HG03558 (cell line): ENCODE measurements around the gene RIMKLA.

Source experiments
- ATAC-seq: cut with Tn5 transposase; IDR thresholded peaks from one replicate; pipeline ENCODE4 v1.9.1; 2021; ENCODE audit warnings: moderate number of reproducible peaks; ENCODE audit not compliant: unreplicated experiment; ENCODE audit errors: extremely low read depth

RIMKLA gene

GRCh38 chr1:42424201-42424600, 43.6 kb downstream of the RIMKLA start:
- ATAC-seq = no peak

- no peak for ATAC-seq
These were observed 46.6 kb downstream of the RIMKLA start for GRCh38 chr1:42427240-42427639.

- ATAC-seq = no peak
These were observed 49.0 kb downstream of the RIMKLA start for GRCh38 chr1:42429603-42430002.

DNA sequence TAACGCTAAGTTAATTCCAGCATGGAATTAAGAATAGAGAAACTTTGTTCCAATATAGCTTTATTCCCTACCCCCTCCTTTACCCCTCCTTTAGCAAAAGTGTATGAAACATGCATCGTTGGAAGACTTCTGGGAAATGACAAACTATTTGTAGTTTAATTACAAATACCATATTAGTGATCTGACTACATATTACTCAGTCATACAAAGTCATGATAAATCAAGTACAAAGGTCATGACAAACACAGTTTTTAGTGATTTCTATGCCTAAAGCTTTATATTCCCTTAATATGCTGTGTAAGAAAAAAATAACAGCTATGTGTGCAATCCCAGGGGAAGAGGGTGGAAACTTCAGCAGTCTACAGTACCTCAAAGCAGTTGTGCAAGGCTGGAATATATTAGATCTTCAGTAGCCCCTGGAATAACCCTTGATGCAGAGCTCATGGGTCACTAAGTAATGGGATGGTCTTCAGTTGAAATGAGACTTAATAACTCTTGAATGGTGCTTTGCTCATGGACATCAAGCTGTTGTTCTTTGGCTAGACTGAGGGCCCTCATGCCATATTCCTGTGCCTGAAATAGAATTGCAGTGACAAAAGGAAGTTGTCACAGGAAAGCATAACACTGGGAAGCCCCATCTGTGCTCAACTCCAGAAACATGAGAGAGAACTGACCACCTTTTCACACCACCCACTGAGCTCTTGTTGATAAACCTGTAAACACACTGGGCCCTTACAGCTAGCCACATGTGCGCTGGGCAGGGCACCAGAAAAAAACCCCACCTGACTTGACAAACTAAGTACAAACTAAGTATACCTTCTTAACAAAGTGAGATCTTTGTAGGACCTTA, 49.9 kb downstream of the RIMKLA start:
- ATAC-seq = no peak

- ATAC-seq = no peak
These were observed 50.9 kb downstream of the RIMKLA start for GRCh38 chr1:42431514-42431913.

GRCh38 chr1:42432714-42433113, 52.1 kb downstream of the RIMKLA start:
- ATAC-seq = no peak

- no peak for ATAC-seq
These were observed 52.8 kb downstream of the RIMKLA start for GRCh38 chr1:42433369-42433768.

GRCh38 chr1:42434340-42434739, 53.7 kb downstream of the RIMKLA start:
- ATAC-seq = no peak

- no peak for ATAC-seq
These were observed 59.3 kb downstream of the RIMKLA start for GRCh38 chr1:42439940-42440339.

DNA sequence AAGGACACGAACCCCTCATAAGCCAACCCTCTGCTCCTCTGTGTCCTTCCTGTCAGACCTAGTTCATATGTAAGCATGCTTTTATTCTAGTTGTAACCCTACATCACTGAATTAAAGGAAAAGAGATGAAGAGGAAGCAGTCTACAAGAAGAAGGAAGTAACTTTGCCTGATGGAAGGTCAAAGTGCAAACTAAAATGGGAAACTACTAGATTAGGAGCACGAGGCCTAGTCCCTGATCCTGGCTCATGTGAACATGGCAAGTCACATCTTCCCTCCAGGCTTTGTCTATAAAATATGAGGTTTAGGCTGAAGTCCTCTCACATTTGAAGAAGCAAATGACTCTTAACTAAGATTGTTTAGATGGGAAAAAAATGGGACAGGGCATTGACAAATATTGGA, 62.1 kb downstream of the RIMKLA start:
- no peak for ATAC-seq

- no peak for ATAC-seq
These were observed 68.7 kb downstream of the RIMKLA start for GRCh38 chr1:42449256-42449655.

DNA sequence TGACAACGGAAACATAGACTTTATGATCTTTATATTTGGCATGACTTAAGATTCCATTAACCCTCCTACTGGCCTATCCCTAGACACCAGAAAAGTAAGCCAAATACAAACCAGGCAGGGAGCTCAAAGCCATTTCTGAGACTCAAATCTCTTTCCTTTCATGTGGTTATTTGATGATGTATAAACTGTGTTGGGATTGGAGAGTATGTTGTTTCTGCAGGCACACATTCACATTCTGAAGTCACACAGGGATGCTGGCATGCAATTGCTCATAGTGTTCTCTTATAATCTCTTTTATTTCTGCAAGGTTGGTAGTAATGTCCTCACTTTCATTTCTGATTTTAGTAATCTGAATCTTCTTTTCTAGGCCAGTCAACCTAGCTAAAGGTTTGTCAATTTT, 69.5 kb downstream of the RIMKLA start:
- no peak for ATAC-seq

DNA sequence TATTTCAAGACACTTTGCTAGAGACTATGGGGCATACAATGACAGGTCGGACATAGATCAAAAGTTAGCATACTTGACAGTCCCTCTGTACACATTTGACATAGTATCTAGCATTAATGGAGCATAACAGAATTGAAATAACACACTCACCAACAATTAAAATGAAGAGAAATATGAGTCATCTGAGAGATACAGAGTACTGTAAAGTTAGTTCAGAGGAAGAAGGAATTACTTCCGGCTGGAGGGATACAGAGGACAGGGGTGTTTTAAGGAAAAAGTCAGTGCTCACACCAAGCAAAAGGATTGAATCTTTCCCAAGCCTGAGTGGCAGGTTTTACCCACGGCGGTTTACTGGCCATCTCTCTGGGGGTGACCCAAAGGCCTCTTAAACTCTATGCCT, 72.8 kb downstream of the RIMKLA start:
- ATAC-seq = no peak

- no peak for ATAC-seq
These were observed 73.8 kb downstream of the RIMKLA start for GRCh38 chr1:42454403-42454802.

- ATAC-seq = peak; percentile 72
These were observed 75.6 kb downstream of the RIMKLA start, which contains the start of the genes PPCS and ZMYND12 for GRCh38 chr1:42456010-42456753. TSS of gene PPCS (plus strand) at chr1:42456543. CDS start at chr1:42456566, 23 bp downstream. TSS of gene ZMYND12 (minus strand) at chr1:42456022. CDS start at chr1:42455997, 25 bp downstream.

- peak; percentile 24 for ATAC-seq
These were observed 76.1 kb downstream of the RIMKLA start for GRCh38 chr1:42456754-42457089.

DNA sequence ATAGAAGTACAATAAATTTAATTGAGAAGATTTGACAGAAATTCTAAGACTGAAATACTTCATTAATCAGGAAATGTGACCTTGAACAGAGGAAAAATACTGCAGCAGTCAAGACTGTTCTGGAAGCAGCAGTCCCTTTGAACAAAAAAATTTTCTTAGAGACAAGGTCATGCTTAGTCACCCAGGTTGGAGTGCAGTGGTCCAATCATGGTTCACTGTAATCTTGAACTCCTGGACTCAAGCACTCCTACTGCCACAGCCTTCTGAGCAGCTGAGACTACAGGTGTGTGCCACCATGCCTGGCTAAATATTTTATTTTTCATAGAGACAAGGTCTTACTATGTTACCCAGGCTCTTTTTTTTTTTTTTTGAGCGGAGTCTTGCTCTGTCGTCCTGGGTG, 80.6 kb downstream of the RIMKLA start:
- no peak for ATAC-seq

DNA sequence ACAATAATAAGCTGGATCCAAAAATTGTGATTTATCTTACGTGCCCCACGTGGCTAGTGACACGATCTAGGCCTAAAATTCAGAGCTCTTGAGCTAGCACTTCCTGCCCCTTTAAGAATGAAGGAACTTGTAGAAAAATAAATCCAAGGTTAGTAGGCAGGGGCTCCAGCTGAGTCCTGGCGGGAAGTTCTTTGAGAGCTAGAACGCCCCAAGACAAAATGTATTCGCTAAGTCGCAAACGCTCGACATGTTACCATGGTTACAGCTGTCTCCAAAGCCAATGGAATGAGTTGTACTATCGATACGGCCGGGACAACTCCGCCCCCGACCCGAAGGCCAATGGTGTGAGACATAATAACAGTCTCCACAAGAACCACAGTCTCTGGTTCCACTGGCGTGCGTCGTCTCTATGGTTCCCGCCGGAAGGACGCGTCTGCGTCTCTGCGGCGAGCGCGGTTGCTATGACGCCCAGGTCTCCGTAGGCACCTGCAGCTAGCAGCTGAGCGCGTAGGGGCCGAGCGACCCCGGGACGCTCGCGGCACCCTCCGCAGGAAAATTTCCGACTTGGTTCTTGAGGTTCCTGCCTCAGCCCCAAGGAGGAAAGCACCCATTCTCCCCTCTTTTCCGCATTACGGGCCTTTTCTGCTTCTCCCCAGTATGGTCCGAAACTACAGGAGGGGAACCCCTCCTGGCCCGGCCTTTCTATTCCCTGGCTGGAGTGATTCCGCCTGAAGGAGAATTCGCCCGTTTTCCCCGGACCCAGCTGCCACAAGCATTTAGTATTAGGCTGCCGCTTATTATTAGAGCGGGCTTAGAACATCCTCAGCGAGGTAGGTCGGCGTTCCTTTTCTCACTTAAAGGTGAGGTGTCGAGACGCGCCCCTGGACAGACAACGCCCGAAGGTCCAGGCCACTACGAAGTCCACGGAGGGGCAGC, 82.5 kb downstream of the RIMKLA start, which contains the start of gene CCDC30:
CCDC30 (plus strand) TSS at position 459 of the 936 bp plus-strand sequence. CDS start 17,266 bp downstream, outside the sequence.
- peak; percentile 96 for ATAC-seq

- no peak for ATAC-seq
These were observed 83.3 kb downstream of the RIMKLA start for GRCh38 chr1:42463921-42464320.

GRCh38 chr1:42466030-42466429, 85.4 kb downstream of the RIMKLA start:
- no peak for ATAC-seq
